Activated T-helper 2 cell treated with anti-CD3 and anti-CD28 coated beads, Interferon-gamma antibody, Interleukin-2, Interleukin-4, amounts not matched to agents 10 μg/mL and 5 μg/mL and 100 μg/mL, durations not matched to agents 14 hours and 24 hours and 36 hours (primary cell): ENCODE data around the gene TMEM135. TPM values are rescaled to one million over a fixed set of nuclear protein-coding genes. Genes with fewer than 3 reads are reported as not detected.
"Not testable (repeated sequence)": the region's sequence is repeated elsewhere in the genome, so short reads cannot be mapped to it uniquely, and the experiment has no call there.

Source experiments
- DNase-seq: peaks from one replicate; pipeline ENCODE4 v3.0.0; 2021; ENCODE audit warnings: low spot score
- H3K27ac Mint-ChIP-seq: one replicate; pipeline ENCODE4 v1.8.0; 2021; ENCODE audit warnings: mixed read lengths
- H3K27me3 Mint-ChIP-seq: one replicate; pipeline ENCODE4 v1.8.0; 2021; ENCODE audit warnings: low read depth, mixed read lengths
- H3K36me3 Mint-ChIP-seq: one replicate; pipeline ENCODE4 v1.8.0; 2021; ENCODE audit warnings: low read depth, mixed read lengths
- H3K4me1 Mint-ChIP-seq: one replicate; pipeline ENCODE4 v1.8.0; 2021; ENCODE audit warnings: low read depth, mixed read lengths
- H3K4me3 Mint-ChIP-seq: one replicate; pipeline ENCODE4 v1.8.0; 2021; ENCODE audit warnings: low read depth, mild to moderate bottlenecking, moderate library complexity, mixed read lengths
- H3K9me3 Mint-ChIP-seq: one replicate; pipeline ENCODE4 v1.8.0; 2021; ENCODE audit warnings: mixed read lengths
- intact Hi-C: fragments of 100-400 bp; cut with micrococcal nuclease; formaldehyde crosslinking; loops from one replicate; pipeline ENCODE4 v1.15.1; 2023
- total RNA-seq: library from RNA; stranded (reverse); gene quantifications from 2 replicates; pipeline ENCODE4 v1.2.3, GENCODE V29; 2022

The TMEM135 gene
- total RNA-seq, 1 donor from 2014 or later = 40.2 TPM

DNA sequence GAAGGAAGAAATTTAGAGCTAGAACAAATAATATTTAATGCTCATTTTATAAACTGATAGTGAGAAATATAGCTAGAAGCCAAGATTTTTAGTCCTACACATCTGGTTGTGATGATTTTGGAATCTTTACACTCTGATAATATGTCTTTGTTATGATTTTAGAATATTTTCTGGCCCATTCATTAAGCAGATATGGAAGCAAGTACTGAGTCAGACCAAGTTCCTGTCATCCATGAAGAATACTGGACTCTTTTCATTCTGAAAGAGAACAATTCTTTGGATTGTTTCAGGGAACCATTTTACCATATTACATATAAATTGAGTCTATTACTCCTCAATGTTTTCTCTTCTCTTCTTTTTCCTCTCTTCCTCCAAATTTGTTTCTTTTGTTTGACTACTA is 227.4 kb downstream of the TMEM135 start:
- no peak for DNase-seq
- no peaks in the 10 kb centered on the region for H3K36me3 Mint-ChIP-seq
- no peak overlapping the region for H3K4me3 Mint-ChIP-seq
- intact Hi-C loops = no loop called here
- H3K27ac Mint-ChIP-seq = no peak overlapping the region
- H3K27me3 Mint-ChIP-seq = no peaks in the 10 kb centered on the region
- no peaks in the 10 kb centered on the region for H3K9me3 Mint-ChIP-seq
- peaks cover under 1% of the 10 kb centered on the region for H3K4me1 Mint-ChIP-seq

DNA sequence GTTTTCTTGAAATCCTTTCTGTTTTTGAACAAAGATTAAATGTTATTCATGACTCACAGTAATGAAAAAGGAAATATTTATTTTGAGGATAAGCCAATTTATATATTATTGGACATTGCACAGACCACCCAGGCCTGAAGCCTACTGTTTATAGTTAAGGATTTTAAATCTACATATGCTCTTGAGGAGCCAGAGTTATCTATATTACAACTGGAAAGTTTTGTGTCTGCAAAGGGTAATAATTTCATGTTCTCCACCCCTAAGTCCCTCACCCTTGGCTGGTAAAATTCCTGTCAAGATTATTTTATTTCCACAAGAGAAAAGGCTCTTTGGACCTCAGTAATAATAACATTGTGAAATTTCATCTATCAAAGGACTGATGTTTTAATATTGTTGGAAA is 228.2 kb downstream of the TMEM135 start:
- Mint-ChIP-seq H3K27me3 (no peaks in the 10 kb centered on the region), H3K9me3 (no peaks in the 10 kb centered on the region), H3K4me1 (no peaks in the 10 kb centered on the region), H3K36me3 (no peaks in the 10 kb centered on the region), H3K27ac (no peak overlapping the region), H3K4me3 (no peak overlapping the region)
- intact Hi-C loops = no loop called here
- no peak for DNase-seq

DNA sequence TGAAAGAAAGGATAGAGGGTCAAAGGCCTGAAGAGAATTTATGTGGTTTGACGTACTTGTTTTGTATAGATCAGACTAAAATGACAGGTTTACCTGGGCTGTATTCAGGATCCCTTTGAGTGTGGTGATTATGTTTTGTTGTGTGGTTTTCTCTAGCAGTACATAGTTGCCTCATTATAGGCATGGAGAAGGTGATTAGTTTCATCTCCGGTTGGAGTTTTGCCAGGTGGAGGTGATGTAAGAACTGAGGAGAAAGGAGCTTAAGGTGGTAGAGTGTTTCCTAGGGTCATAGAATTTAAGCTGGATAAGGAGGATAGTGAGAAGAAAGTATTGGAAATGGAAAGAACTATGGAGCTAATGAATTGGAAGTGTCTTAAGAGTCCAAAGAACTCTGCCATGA is 229.0 kb downstream of the TMEM135 start:
- no peaks in the 10 kb centered on the region for H3K27me3 Mint-ChIP-seq
- H3K4me1 Mint-ChIP-seq = no peaks in the 10 kb centered on the region
- no peak overlapping the region for H3K27ac Mint-ChIP-seq
- DNase-seq = no peak
- H3K4me3 Mint-ChIP-seq = no peak overlapping the region
- H3K9me3 Mint-ChIP-seq = no peaks in the 10 kb centered on the region
- intact Hi-C loops = no loop called here
- no peaks in the 10 kb centered on the region for H3K36me3 Mint-ChIP-seq

DNA sequence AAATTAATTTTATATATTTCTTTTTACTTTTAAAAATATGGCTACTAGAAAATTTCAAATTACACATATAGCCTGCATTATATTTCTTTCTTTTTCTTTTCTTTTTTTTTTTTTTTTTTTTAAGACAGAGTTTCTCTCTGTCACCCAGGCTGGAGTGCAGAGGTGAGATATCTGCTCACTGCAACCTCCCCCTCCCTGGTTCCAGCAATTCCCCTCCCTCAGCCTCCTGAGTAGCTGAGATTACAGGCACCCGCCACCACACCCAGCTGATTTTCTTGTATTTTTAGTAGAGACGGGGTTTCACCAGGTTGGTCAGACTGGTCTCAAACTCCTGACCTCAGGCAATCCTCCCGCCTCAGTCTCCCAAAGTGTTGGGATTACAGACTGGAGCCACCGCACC is 234.2 kb downstream of the TMEM135 start:
- H3K27ac Mint-ChIP-seq, H3K4me3 Mint-ChIP-seq, H3K36me3 Mint-ChIP-seq, intact Hi-C loops, H3K27me3 Mint-ChIP-seq, H3K4me1 Mint-ChIP-seq, DNase-seq, H3K9me3 Mint-ChIP-seq: not testable (repeated sequence)

DNA sequence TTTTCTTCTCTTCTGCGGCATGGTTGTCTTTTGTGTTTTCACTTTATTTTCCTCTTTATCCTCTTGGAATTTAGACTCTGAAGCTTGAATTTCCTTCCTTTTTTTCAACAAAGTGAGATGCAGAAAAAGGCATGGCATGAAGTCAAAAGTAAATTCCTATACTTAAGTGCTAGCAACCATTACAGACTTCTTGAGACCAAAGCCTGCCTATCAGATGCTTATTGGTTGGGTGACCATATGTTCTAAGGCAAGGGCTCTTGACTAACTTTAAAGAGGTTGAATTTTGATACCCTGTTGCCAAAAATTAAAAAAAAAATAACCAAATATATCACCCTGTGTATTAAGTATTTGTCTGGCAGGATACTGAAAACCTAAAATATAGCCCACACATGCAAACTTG is 237.4 kb downstream of the TMEM135 start:
- Mint-ChIP-seq H3K9me3 (no peaks in the 10 kb centered on the region), H3K4me1 (no peaks in the 10 kb centered on the region), H3K27me3 (no peaks in the 10 kb centered on the region), H3K36me3 (no peaks in the 10 kb centered on the region), H3K4me3 (no peak overlapping the region), H3K27ac (no peak overlapping the region)
- no peak for DNase-seq
- intact Hi-C loops = no loop called here

DNA sequence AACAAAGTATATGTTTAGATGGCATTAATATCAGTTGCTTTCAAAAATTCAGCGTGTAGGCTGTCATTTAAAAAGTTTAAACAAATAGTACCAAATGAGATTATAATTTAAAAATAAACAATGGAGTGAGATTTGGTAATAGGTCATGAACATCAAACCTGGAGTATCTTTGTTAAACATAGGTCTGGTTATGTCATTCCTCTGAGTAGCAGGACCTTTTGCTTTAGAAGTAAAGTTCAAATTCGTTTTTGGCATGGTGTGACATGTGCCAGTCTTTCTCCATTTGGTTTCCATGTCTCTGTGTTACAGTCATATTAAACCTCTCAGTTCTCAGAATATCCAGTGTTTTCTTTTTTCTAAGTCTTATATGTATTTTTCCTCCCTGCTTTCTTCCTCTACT is 242.4 kb downstream of the TMEM135 start:
- H3K27me3 Mint-ChIP-seq = no peaks in the 10 kb centered on the region
- DNase-seq = no peak
- intact Hi-C loops = no loop called here
- no peak overlapping the region for H3K4me3 Mint-ChIP-seq
- no peaks in the 10 kb centered on the region for H3K36me3 Mint-ChIP-seq
- no peaks in the 10 kb centered on the region for H3K4me1 Mint-ChIP-seq
- no peaks in the 10 kb centered on the region for H3K9me3 Mint-ChIP-seq
- H3K27ac Mint-ChIP-seq = no peak overlapping the region

DNA sequence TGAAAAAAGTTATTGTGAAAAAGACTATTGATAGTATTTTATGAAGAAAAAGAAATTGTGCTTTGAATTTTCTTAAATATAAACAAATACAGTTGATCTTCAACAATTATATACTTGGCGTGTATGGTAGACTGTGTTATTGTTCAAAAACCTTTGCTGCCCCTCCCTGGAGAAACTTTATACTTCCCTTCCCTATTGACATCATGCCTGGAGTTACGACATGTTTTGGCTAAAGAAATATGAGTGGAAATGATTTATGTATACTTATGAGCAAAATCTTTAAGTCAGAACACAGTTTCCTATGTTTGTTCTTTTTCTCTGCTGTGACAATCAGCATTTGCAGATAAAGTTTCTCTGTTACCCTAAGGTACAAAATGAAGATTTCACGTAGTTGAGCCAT is 243.8 kb downstream of the TMEM135 start:
- DNase-seq = no peak
- intact Hi-C loops = no loop called here
- H3K4me3 Mint-ChIP-seq = no peak overlapping the region
- H3K36me3 Mint-ChIP-seq = no peaks in the 10 kb centered on the region
- H3K27ac Mint-ChIP-seq = no peak overlapping the region
- no peaks in the 10 kb centered on the region for H3K9me3 Mint-ChIP-seq
- H3K4me1 Mint-ChIP-seq = no peaks in the 10 kb centered on the region
- no peaks in the 10 kb centered on the region for H3K27me3 Mint-ChIP-seq

DNA sequence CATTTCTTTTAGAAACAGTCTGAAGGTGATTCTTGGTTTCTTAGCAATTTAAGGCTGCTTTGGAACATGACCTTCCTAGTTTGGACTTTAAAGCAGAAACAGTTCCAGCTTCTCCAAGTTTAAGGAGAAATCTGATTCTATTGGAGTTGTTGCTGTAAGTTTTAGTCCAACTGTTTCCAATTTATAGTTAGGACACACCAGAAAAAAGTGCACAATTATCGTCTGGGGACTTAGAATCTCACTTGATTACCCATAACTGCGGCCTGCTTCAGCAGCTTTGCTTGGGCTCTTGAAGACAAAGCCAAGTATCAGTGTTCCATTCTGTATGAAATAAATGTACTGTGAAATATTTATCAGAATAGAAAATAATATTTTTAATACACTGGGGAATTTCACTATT is 246.6 kb downstream of the TMEM135 start:
- H3K27me3 Mint-ChIP-seq = no peaks in the 10 kb centered on the region
- DNase-seq = no peak
- intact Hi-C loops = no loop called here
- H3K4me3 Mint-ChIP-seq = no peak overlapping the region
- no peaks in the 10 kb centered on the region for H3K9me3 Mint-ChIP-seq
- H3K4me1 Mint-ChIP-seq = no peaks in the 10 kb centered on the region
- H3K36me3 Mint-ChIP-seq = no peaks in the 10 kb centered on the region
- no peak overlapping the region for H3K27ac Mint-ChIP-seq

DNA sequence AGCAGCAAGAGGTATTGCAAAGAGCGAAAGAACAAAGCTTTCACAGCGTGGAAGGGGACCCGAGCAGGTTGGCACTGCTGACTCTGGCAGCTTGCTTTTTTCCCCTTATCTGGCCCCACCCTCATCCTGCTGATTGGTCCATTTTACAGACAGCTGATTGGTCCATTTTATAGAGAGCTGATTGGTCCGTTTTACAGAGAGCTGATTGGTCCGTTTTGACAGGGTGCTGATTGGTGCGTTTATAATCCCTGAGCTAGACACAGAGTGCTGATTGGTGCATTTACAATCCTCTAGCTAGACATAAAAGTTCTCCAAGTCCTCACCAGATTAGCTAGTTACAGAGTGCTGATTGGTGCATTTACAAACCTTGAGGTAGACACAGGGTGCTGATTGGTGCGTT is 247.9 kb downstream of the TMEM135 start:
- DNase-seq, H3K4me3 Mint-ChIP-seq, H3K36me3 Mint-ChIP-seq, H3K27me3 Mint-ChIP-seq, H3K4me1 Mint-ChIP-seq, H3K9me3 Mint-ChIP-seq, intact Hi-C loops, H3K27ac Mint-ChIP-seq: not testable (repeated sequence)

DNA sequence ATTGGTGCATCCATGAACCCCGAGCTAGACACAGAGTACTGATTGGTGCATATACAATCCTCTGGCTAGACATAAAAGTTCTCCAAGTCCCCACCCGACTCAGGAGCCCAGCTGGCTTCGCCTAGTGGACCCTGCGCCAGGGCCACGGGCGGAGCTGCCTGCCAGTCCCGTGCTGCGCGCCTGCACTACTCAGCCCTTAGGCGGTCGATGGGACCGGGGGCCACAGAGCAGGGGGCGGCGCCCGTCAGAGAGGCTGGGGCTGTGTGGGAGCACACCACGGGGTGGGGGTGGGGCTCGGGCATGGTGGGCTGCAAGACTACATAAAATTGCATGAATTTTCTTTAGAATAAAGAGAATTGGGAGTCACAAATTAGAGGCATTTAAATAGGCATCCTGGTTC is 248.6 kb downstream of the TMEM135 start:
- intact Hi-C loops = no loop called here
- H3K27me3 Mint-ChIP-seq = no peaks in the 10 kb centered on the region
- no peak overlapping the region for H3K27ac Mint-ChIP-seq
- H3K36me3 Mint-ChIP-seq = no peaks in the 10 kb centered on the region
- H3K9me3 Mint-ChIP-seq = no peaks in the 10 kb centered on the region
- H3K4me1 Mint-ChIP-seq = no peaks in the 10 kb centered on the region
- no peak overlapping the region for H3K4me3 Mint-ChIP-seq
- no peak for DNase-seq

DNA sequence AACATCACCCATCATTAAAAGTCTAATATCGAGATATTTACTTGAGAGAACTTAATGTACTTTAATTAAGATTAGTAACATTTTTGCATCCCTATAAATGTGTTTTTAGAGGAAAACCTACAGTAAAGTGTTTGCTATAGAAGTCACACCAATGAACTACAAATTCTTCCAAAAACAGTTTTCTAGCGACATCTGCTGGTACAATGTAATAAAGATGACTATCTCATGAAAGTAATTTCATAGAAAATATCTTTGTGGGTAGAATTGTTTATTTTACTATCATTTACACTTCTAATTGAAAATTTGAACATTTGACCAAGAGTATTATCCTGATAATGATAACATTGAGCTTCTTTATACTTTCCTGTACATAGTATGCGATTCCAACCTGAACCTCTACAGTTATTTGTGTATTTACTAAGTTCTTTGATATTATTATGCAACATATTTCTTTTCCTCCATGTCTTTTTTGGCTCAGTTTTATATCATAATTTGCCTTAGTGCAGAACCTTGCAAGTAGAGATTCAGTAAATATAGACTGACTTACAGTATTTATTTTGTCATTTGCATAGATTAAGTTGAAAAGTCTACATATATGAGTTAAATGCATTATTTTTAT is 252.7 kb downstream of the TMEM135 start:
- Mint-ChIP-seq H3K36me3 (no peaks in the 10 kb centered on the region), H3K9me3 (no peaks in the 10 kb centered on the region), H3K27me3 (no peaks in the 10 kb centered on the region), H3K4me3 (no peak overlapping the region), H3K4me1 (no peaks in the 10 kb centered on the region), H3K27ac (no peak overlapping the region)
- intact Hi-C loops = loop anchor here (1.0 to 5.0 kb wide), 4 partner anchors 194 to 351 kb away; no protein-coding TSS in a partner anchor
- DNase-seq = no peak

DNA sequence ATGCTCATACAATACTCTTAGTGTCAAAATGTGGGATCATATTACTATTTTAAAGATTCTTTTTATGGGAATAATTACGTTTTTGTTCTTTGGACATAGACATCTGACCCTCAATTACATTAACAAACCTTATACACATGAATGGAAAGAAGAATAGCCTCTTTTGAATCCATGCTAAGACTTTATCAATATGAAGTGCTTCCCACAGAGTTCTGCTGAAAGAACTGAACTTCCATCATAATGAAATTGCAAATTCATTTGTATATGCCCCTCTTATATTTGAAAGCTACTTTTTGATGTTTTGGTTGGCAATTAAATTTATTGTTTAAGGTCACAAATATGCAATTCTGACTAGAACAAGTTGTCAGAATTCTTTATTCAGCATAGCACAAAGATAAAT is 254.9 kb downstream of the TMEM135 start:
- Mint-ChIP-seq H3K4me1 (no peaks in the 10 kb centered on the region), H3K27me3 (no peaks in the 10 kb centered on the region), H3K9me3 (no peaks in the 10 kb centered on the region), H3K36me3 (no peaks in the 10 kb centered on the region), H3K27ac (no peak overlapping the region), H3K4me3 (no peak overlapping the region)
- intact Hi-C loops = loop anchor here (5.0 kb wide), 1 partner anchor 295 kb away; no protein-coding TSS in a partner anchor
- DNase-seq = no peak

DNA sequence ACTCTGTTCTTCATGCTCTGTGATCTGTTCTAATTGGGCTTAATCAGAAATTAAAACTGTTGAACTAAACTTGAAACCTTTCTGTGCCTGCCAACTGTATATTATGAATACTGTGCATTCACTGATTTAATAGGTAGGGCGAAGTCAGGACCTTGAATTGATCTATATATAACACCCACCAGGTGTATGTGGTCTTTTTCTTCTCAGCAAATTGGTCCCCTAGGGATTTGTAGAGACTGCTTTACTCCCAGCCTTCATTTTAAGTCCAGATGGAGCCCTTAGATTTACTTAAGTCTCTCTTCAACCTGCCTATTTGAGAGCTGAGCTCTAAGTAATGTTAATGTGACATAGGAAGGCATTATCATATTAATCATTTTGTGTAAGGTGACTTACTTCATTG is 257.5 kb downstream of the TMEM135 start:
- peaks cover 3% of the 10 kb centered on the region for H3K36me3 Mint-ChIP-seq
- H3K27ac Mint-ChIP-seq = no peak overlapping the region
- no peak overlapping the region for H3K4me3 Mint-ChIP-seq
- no peaks in the 10 kb centered on the region for H3K27me3 Mint-ChIP-seq
- intact Hi-C loops = no loop called here
- H3K4me1 Mint-ChIP-seq = peaks cover 10% of the 10 kb centered on the region
- DNase-seq = no peak
- H3K9me3 Mint-ChIP-seq = no peaks in the 10 kb centered on the region

DNA sequence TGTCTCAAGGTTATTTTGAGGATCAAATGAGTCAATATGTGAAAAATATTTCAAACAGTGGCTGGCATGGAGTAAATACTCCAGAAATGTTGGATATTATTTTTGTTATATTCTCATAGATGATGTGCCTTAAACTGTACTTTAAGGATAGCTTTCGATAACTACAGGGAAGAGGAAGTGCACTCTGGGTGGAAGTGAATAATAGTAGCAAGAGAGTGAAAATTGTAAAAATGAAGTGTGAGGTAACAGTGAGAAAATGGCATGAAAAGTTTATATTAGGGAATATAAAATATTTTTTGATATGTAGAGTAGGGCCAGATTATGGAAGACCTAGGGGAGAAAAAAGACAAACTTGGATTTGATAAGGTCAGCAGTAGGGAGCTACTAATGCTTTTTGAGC is 258.9 kb downstream of the TMEM135 start:
- no peak overlapping the region for H3K4me3 Mint-ChIP-seq
- peaks cover 3% of the 10 kb centered on the region for H3K36me3 Mint-ChIP-seq
- no peaks in the 10 kb centered on the region for H3K27me3 Mint-ChIP-seq
- DNase-seq = no peak
- intact Hi-C loops = no loop called here
- H3K4me1 Mint-ChIP-seq = peaks cover 13% of the 10 kb centered on the region
- no peaks in the 10 kb centered on the region for H3K9me3 Mint-ChIP-seq
- H3K27ac Mint-ChIP-seq = no peak overlapping the region
